ENCODE results near the gene SRMS. TPM values are rescaled to one million over a fixed set of nuclear protein-coding genes. Genes with fewer than 3 reads are reported as not detected.

The SRMS gene
- total RNA-seq, 2 donors from 2014 or later = not detected

- intact Hi-C loops (cut with DNase I) = no loop called here
- no peak for DNase-seq
Measured at GRCh38 chr20:63500902-63501817, 46.4 kb downstream of the SRMS start.

DNA sequence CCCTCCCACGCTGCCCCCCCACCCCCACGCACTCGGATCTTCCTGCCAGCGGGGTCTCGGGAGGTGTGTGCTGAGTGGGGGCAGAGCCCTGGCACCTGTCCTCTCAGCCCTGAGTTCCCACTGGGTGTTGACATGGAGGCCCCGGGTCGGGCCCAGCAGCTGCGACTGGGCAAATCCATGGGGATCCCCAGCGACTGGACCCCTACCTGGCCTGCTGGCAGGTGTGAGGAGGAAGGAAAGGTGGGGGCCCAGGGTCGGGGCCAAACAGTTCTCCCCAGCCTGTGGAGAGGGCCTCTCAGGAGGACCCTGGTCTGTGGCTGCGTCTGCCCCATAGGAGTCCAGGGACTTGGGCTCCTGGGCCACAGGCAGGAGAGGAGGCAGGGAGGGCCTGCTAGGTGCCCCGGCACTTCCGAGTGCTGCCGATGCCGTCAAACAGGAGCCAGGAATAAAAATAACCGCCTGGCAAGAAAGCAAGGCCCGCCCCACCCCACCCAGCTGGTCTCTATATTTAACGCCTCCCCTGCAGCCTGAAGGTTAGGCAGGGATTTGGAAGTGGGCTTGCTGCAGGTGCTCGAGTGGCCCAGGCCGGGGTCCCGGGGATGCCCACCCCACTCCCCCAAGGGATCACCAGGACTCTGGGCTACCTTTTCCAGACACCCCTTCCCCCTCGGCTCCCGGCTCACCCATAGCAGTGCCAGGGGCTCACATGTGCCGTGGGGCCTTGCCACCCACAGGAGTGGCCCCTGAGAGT lies 47.2 kb downstream of the SRMS start:
- intact Hi-C loops (cut with DNase I) = no loop called here
- ATAC-seq = peak in 1 of 2 donors; percentile 1
- no peak for DNase-seq

More at GRCh38 chr20:63500902-63501817, 46.4 kb downstream of the SRMS start:
- peak in 1 of 2 donors; percentile 4 for ATAC-seq

DNA sequence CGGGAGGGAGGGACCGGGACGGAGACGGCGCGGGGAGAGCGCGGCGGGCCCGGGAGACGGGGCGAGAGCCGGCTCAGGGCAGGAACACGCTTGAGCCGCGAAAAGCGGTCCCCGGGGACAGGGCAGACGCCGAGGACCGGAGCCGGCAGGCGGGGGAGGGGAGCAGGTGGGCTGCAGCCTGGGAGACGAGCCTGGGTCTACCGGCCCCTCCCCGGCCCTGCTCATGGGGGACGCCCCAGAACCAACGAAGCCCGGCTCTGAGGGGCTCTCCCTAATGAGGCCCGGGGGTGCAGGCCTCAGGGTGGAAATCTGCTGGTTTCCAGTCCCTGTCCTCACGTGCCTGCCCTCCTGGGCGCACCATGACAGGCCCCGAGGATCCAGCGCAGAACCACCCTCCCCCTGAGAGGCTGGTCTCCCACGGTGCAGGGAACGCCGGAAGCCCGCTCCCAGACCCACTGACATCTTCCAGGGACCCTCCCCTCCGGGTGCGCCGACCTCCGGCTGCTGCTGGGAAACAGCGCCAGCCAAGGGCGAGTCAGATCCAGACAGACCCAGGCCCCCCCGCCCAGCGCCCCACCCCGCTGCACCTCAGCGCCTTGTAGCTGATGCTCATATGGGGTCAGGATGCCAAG lies 48.1 kb downstream of the SRMS start:
- no peak for ATAC-seq
- DNase-seq = no peak
- intact Hi-C loops (cut with DNase I) = no loop called here

DNA sequence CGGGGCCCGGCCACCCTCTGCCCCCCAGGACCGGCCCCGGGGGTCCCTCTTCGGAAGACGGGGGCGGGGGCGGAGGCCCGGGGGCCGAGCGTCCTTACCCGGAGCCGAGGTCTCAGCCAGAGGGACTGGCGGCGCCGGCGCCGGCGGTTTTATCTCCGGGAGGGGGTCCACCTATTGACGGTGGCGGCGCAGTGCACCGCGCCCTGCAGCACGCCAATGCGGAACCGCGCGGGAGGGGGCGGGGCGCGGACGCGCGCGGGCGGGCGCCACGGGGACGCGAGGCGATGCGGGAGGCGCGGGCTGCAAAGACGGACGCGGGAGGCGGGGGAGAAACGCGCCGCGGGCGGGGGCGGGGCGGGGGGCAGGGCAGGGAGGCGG lies 48.6 kb downstream of the SRMS start, which contains the start of gene EEF1A2:
TSS of gene EEF1A2 (minus strand) at position 124 of the 378 bp plus-strand sequence. CDS start 1,320 bp downstream, outside the sequence.
- ATAC-seq = peak; percentile 3 to 46
- peak; percentile 67 for DNase-seq
- intact Hi-C loops (cut with DNase I) = no loop called here

- intact Hi-C loops (cut with DNase I) = no loop called here
- DNase-seq (peak; percentile 74), ATAC-seq (peak; percentile 31 to 66)
Measured at GRCh38 chr20:63497946-63498935, 49.3 kb downstream of the SRMS start.

DNA sequence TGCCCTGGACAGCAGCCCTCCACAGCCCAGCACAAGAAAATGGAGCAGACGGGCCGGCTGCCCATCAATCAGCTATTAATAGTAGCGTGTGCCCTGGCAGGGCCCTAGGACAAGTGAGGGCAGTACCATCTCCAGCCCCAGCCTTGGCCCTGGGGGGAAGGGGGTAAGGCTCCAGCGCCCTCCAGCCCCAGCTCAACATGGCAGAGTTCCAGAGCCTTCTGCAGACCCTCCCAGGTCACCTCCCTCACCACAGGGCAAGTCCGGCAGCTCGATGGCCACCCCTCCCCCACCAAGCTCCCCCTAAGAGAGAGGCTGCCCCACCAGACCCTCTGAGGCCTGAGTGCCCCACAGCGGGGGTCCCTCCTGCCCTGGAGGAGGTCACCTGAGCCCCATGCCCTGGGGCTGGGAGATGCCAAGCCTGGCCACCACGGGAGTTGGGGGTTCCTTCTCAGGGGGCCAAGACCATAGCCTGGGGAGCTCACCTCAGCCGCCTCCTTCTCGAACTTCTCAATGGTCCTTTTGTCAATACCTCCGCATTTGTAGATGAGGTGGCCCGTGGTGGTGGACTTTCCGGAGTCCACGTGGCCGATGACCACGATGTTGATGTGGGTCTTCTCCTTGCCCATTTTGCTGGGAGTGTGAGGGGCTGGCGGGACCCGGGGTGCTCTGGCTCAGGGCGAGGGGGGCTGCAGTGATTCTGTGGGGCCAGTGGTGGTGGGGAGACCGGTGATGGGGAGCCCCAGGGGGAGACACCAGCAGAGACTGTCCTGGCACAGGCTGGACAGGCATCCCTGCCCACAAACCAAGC lies 50.2 kb downstream of the SRMS start:
- intact Hi-C loops (cut with DNase I) = no loop called here
- ATAC-seq (peak; percentile 41 to 43), DNase-seq (no peak)

DNA sequence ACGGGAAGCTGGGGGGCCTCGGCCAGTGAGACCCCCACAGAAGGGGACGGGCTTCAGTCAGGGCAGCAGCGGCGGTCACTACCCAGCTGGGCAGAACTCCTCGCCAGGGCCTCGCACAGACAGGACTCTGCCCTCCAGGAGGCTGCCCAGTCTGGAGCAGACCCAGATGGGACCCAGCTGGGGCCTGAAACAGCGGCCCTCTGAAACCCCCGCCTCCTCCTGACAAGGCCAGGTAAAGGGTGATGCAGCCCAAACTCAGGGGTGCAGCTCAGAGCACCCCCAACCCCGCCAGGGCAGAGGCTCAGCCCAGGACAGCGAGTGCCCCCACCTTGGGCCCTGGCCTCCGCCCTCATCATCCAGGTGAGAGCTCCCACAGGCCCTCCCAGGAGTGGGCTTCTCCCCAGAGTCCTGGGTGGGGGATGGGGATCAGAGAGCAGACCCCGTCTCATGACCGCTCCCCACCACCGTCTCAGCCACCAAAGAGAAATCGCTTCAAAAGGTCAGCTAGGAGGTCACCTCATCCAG lies 50.9 kb downstream of the SRMS start:
- intact Hi-C loops (cut with DNase I) = loop anchor here in 1 of 2 donors (1.0 kb wide), 1 partner anchor 24 kb away; the partner anchor contains the start of gene PPDPF
- no peak for DNase-seq

DNA sequence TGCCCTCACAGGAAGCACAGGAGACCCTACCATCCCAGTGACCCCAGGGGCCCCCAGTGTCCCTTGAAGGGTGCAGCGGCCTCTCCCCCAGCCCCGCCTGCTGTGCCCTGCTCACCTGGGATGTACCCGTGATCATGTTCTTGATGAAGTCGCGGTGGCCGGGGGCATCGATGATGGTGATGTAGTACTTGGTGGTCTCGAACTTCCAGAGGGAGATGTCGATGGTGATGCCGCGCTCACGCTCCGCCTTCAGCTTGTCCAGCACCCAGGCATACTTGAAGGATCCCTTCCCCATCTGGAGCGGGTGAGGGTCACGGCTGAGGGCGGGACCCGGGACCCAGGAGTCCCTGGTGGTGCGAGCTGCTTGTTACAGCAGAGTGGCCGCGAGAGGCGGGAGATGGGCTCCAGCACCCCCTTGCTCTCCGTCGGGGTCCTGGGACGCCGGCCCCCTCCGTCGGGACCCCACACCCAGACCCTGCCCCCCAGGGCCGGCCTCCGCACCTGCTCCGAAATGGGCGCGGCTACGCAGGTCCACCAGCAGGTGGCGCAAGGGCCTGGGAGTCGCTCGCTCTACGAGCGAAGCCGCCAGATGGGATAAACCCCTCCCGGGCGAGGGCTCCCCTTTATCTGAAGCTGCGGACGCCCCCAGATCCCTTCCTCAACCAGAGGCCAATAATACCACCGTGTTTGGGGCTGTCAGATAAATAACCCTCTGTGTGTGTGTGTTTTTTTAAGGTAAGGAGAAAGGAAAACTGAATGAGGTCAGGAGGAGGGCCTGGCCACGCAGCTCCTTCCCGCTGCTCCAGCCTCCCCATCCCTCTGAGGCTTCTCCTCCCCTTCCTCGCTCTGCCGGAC lies 51.6 kb downstream of the SRMS start:
- peak; percentile 75 for DNase-seq
- peak; percentile 30 to 47 for ATAC-seq
- intact Hi-C loops (cut with DNase I) = loop anchor here in 1 of 2 donors (1.0 kb wide), 1 partner anchor 24 kb away; the partner anchor contains the start of gene PPDPF

More for the DNA sequence above, 50.9 kb downstream of the SRMS start:
- no peak for ATAC-seq

DNA sequence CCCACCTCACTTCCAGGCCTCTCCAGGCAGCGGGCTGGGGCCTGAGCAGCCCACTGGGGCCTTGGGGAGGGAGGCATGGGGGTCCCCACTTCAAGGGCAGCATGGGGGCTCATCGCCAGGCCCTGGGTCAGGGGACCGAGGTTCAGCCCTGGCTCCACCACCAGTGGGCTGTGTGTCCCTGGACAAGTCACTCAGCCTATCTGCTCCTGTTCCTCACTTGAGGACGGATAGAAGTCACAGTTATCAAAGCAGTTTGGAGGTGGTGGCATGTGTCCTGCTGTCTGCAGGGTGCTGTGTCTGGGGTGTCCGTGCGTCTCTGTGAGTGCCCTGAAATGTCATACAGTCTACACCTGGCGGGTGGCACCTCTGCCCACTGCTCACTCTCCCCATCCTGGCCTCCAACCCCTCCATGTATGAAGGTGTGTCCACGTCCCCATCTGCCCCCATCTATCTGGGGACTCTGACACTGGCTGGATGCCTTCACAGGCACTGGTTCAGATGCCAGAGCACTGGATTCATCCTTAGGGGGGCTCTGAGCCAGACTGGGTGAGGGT lies 52.3 kb downstream of the SRMS start:
- DNase-seq (no peak), ATAC-seq (no peak)
- intact Hi-C loops (cut with DNase I) = no loop called here

DNA sequence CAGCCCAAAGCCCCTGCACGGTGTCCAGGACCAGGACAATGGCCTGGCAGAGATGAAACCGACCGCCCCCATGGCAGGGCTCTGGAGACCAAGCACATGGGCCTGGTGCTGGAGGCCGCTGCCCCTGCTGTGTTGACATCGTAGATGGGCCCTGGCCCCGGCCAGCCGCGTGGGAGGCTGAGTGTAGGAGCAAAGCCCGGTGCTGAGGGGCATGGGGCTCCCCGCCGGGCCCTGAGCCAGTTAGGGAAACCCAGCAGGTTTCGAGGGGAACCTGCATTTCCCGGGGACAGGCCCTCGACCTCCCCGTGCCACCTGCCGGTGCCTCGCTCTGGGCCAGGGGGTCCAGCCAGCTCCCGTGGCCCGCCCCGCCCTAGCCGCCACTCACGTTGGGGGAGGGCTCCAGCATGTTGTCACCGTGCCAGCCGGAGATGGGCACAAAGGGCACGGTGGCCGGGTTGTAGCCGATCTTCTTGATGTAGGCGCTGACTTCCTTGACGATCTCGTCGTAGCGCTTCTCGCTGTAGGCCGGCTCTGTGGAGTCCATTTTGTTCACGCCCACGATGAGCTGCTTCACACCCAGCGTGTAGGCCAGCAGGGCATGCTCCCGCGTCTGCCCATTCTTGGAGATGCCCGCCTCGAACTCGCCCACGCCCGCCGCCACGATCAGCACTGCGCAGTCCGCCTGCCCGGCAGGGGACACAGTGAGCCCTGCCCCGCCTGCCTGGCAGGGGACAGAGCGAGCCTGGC lies 53.0 kb downstream of the SRMS start:
- ATAC-seq (no peak), DNase-seq (peak; percentile 18)
- intact Hi-C loops (cut with DNase I) = no loop called here

DNA sequence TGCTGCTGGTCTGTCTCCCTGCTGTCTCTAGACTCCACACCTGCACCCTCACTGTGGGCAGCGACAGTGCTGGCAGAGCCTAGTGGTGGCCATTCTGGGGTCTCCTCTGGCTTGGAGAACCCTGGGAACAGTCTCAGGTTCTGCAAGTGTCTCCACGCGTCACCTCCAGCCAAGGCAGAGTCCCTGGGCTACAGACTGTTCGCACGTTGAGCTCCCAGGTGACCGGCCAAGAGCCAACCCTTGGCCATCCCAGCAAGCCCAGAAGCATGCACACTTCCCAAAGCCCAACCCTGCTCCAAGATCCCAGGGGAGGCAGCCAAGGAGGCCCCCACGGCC lies 53.5 kb downstream of the SRMS start:
- intact Hi-C loops (cut with DNase I) = no loop called here
- ATAC-seq (no peak), DNase-seq (peak; percentile 15)

DNA sequence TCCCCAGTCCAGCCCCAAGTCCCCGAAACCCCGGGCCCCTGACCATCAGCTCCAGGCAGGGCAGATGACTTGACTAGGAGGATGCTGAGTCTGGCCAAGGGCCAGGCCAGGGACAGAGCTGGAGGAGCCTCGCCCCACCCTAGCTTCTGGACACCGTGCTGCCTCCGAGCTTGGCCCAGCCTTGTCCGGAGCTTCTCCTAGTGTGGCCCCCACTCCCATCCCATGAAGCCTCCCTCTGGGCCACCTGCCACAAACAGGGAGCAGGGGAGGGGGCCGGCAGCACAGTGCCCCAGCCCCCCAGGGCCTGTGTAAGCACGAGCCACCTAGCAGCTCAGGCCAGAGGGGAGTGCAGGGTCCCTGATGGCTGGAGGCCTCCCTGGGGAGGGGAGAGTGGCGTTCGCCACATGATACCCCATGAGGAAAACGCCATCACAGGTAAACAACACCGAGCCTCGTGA lies 54.0 kb downstream of the SRMS start:
- intact Hi-C loops (cut with DNase I) = no loop called here
- DNase-seq (peak; percentile 27), ATAC-seq (no peak)

- no peak for ATAC-seq
- intact Hi-C loops (cut with DNase I) = no loop called here
- DNase-seq = peak; percentile 13
Measured at GRCh38 chr20:63492982-63493381, 54.6 kb downstream of the SRMS start.

DNA sequence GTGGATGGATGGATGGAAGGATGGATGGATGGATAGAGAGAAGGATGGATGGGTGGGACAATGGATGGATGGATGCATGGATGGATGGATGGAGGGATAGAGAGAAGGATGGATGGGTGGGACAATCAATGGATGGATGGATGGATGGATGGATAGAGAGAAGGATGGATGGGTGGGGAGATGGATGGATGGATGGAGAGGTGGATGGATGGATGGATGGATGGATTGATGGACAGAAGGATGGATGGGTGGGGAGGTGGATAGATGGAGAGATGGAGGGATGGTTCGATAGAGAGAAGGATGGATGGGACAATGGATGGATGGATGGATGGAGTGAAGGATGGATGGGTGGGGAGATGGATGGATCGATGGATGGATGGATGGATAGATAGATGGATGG lies 55.0 kb downstream of the SRMS start:
- intact Hi-C loops (cut with DNase I) = no loop called here
- DNase-seq (no peak), ATAC-seq (no peak)

DNA sequence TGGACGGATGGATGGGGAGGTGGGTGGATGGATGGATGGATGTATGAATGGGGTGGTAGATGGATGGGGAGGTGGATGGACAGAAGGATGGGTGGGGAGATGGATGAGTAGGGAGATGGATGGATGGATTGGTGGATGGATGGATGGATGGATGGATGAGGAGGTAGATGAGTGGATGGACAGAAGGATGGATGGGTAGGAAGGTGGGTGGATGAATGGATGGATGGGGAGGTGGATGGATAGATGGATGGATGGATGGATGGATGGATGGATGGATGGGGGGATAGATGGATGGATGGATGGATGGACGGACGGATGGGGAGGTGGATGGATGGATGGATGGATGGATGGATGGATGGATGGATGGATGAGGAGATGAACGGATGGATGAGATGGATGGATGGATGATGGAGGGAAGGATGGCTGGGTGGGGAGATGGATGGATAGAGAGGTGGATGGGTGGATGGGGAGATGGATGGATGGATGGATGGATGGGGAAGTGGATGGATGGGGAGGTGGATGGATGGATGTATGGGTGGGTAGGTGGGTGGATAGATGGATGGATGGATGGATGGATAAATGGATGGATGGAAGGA lies 55.8 kb downstream of the SRMS start:
- ATAC-seq (no peak), DNase-seq (no peak)
- intact Hi-C loops (cut with DNase I) = no loop called here
